Activated CD4-positive, alpha-beta T cell treated with anti-CD3 and anti-CD28 coated beads, Interleukin-10, Interleukin-2, amounts not matched to agents 100 ng/mL and 50 ng/mL, durations not matched to agents 16 hours and 8 hours (primary cell): ENCODE data around the gene GTF3A.

Experiments
- DNase-seq: peaks from one replicate; pipeline ENCODE4 v3.0.0-alpha.2; 2020

GTF3A gene

GRCh38 chr13:27405546-27406134 lies 18.8 kb upstream of the GTF3A start:
- no peak for DNase-seq

- peak; percentile 64 for DNase-seq
Observed at GRCh38 chr13:27406178-27406939, 18.1 kb upstream of the GTF3A start.

GRCh38 chr13:27408074-27408473 lies 16.3 kb upstream of the GTF3A start:
- DNase-seq, result no peak

GRCh38 chr13:27409013-27409412 lies 15.4 kb upstream of the GTF3A start:
- no peak for DNase-seq

- no peak for DNase-seq
Observed at GRCh38 chr13:27411341-27411740, 13.1 kb upstream of the GTF3A start.

- DNase-seq, result no peak
Observed at GRCh38 chr13:27415116-27415515, 9.3 kb upstream of the GTF3A start.

GRCh38 chr13:27419328-27419727 lies 5.1 kb upstream of the GTF3A start:
- no peak for DNase-seq

GRCh38 chr13:27421101-27421871 lies 3.1 kb upstream of the GTF3A start:
- no peak for DNase-seq

- DNase-seq, result no peak
Observed at GRCh38 chr13:27423333-27423732, 1.1 kb upstream of the GTF3A start.

GRCh38 chr13:27425158-27425917 lies 919 bp downstream of the GTF3A start:
- peak; percentile 27 for DNase-seq

GRCh38 chr13:27425918-27426630 lies 1.7 kb downstream of the GTF3A start:
- DNase-seq, result peak; percentile 90

GRCh38 chr13:27427641-27428040 lies 3.2 kb downstream of the GTF3A start:
- DNase-seq, result no peak

GRCh38 chr13:27428160-27428559 lies 3.7 kb downstream of the GTF3A start:
- DNase-seq, result no peak

GRCh38 chr13:27432180-27432579 lies 7.8 kb downstream of the GTF3A start:
- DNase-seq, result no peak

- DNase-seq, result no peak
Observed at GRCh38 chr13:27432611-27433210, 8.3 kb downstream of the GTF3A start.

- DNase-seq, result no peak
Observed at GRCh38 chr13:27437126-27437525, 12.7 kb downstream of the GTF3A start.

GRCh38 chr13:27440408-27440807 lies 16.0 kb downstream of the GTF3A start:
- no peak for DNase-seq

- peak; percentile 45 for DNase-seq
Observed at GRCh38 chr13:27442071-27442647, 17.7 kb downstream of the GTF3A start.

- no peak for DNase-seq
Observed at GRCh38 chr13:27442797-27443196, 18.4 kb downstream of the GTF3A start.

- peak; percentile 44 for DNase-seq
Observed at GRCh38 chr13:27446986-27447583, 22.7 kb downstream of the GTF3A start.

- no peak for DNase-seq
Observed at GRCh38 chr13:27448308-27448707, 23.9 kb downstream of the GTF3A start.
